ENCODE results near the gene PNLIPRP3. TPM values are rescaled to one million over a fixed set of nuclear protein-coding genes. Genes with fewer than 3 reads are reported as not detected.
A peak's percentile ranks its signal among the peaks of the same experiment; 100 is the strongest.
"Not testable (repeated sequence)": the region's sequence is repeated elsewhere in the genome, so short reads cannot be mapped to it uniquely, and the experiment has no call there.

PNLIPRP3 gene
- total RNA-seq, 1 experiment from 2014 or later = not detected

GRCh38 chr10:116385994-116386809 is 41.4 kb upstream of the PNLIPRP3 start:
- Mint-ChIP-seq H3K27me3 (ENCODE audit: low read depth) (no peaks in the 10 kb centered on the region), H3K9me3 (no peaks in the 10 kb centered on the region), H3K4me1 (peaks cover 24% of the 10 kb centered on the region), H3K36me3 (no peaks in the 10 kb centered on the region), H3K27ac (no peak overlapping the region), H3K4me3 (no peak overlapping the region)
- ChIA-PET CTCF (interaction anchor here (0.9 to 1.4 kb wide), 6 partner anchors 24 to 305 kb away, joined by 3 to 6 read pairs (median 4); partner anchors contain the start of gene GFRA1), POLR2A (no interaction called here)
- DNase-seq (ENCODE audit: low spot score) = no peak
- peak; percentile 50; the same call in 1 of the 2 replicates for ATAC-seq
- no peak for TF ChIP-seq HMGA2 (CRISPR knock-in tag; IDR thresholded peaks at IDR 0.05)
- TF ChIP-seq CREB1 (CRISPR knock-in tag; IDR thresholded peaks at IDR 0.05) = no peak
- TF ChIP-seq ZNF138 (CRISPR knock-in tag; conservative IDR thresholded peaks at IDR 0.05) = no peak
- TF ChIP-seq CTCF (IDR thresholded peaks at IDR 0.05) = peak; percentile 57
- TF ChIP-seq SP1 (CRISPR knock-in tag; conservative IDR thresholded peaks at IDR 0.05) = no peak
- no peak for TF ChIP-seq EMX1 (CRISPR knock-in tag; IDR thresholded peaks at IDR 0.05)

DNA sequence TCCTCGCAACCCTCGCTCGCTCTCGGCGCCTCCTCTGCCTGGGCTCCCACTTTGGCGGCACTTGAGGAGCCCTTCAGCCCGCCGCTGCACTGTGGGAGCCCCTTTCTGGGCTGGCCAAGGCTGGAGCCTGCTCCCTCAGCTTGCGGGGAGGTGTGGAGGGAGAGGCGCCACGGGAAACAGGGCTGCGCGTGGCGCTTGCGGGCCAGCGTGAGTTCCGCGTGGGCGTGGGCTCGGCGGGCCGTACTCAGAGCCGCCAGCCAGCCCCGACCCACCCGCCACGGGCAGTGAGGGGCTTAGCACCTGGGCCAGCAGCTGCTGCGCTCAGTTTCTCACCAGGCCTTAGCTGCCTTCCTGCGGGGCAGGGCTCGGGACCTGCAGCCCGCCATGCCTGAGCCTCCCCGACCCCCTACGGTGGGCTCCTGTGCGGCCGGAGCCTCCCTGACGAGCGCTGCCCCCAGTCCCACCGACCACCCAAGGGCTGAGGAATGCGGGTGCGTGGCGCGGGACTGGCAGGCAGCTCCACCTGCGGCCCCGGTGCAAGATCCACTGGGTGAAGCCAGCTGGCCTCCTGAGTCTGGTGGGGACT is 34.3 kb upstream of the PNLIPRP3 start:
- H3K4me1 Mint-ChIP-seq = peaks cover 24% of the 10 kb centered on the region
- H3K27ac Mint-ChIP-seq; H3K4me3 Mint-ChIP-seq; CTCF ChIA-PET; POLR2A ChIA-PET; H3K27me3 Mint-ChIP-seq (ENCODE audit: low read depth); DNase-seq (ENCODE audit: low spot score); H3K36me3 Mint-ChIP-seq; ATAC-seq: not testable (repeated sequence)
- peaks cover 22% of the 10 kb centered on the region for H3K9me3 Mint-ChIP-seq

DNA sequence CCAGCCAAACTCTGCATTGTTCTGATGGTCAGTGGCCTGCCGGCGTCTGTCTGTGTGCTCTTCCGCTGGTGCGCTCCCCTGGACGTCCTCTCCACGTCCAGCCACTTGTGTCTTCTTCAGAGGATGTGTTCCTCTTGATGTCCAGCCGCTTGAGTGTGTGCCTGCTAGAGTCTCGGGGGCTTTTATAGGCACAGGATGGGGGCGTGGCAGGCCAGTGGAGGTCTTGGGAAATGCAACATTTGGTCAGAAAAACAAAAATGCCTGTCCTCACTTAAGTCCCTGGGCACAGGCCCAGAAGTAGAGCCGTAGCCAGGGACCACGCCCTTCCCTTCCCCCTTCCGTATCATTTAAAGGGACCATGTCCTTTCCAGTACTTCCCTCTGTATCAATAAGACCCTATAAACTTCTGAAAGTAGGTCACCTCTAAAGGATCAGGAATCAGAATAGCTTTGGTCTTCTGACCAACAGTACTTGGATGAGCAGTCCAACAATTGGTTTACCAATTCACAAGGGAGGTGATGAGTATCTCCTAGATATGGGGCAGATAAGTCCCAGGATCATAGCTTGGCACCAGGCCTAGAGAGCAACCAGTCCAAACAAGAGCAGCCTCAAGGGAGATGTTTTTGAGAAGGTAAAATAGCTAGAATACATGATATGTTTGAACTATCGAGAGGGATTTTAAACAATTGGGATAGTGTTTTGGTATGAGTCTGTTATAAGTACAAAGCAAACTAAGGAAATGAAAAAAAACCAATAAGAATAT is 32.2 kb upstream of the PNLIPRP3 start:
- Mint-ChIP-seq H3K4me3 (no peak overlapping the region), H3K27ac (no peak overlapping the region), H3K4me1 (peaks cover 15% of the 10 kb centered on the region), H3K9me3 (peaks cover 22% of the 10 kb centered on the region), H3K27me3 (ENCODE audit: low read depth) (peaks cover 4% of the 10 kb centered on the region; the same call in 1 of the 2 replicates), H3K36me3 (peaks cover 7% of the 10 kb centered on the region)
- ATAC-seq (no peak), DNase-seq (ENCODE audit: low spot score) (no peak)
- CTCF ChIA-PET = no interaction called here
- POLR2A ChIA-PET = no interaction called here
- TF ChIP-seq, protein P1, sequence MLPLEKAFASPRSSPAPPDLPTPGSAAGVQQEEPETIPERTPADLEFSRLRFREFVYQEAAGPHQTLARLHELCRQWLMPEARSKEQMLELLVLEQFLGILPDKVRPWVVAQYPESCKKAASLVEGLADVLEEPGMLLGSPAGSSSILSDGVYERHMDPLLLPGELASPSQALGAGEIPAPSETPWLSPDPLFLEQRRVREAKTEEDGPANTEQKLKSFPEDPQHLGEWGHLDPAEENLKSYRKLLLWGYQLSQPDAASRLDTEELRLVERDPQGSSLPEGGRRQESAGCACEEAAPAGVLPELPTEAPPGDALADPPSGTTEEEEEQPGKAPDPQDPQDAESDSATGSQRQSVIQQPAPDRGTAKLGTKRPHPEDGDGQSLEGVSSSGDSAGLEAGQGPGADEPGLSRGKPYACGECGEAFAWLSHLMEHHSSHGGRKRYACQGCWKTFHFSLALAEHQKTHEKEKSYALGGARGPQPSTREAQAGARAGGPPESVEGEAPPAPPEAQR (CRISPR knock-in tag; IDR thresholded peaks at IDR 0.05) = no peak
- TF ChIP-seq ZNF423 (CRISPR knock-in tag; IDR thresholded peaks at IDR 0.05) = no peak
- TF ChIP-seq E2F4 (CRISPR knock-in tag; IDR thresholded peaks at IDR 0.05; ENCODE audit: borderline replicate concordance, low read depth) = no peak
- TF ChIP-seq EMX1 (CRISPR knock-in tag; IDR thresholded peaks at IDR 0.05) = no peak
- TF ChIP-seq TEAD1 (CRISPR knock-in tag; IDR thresholded peaks at IDR 0.05) = no peak
- TF ChIP-seq ZNF512 (CRISPR knock-in tag; IDR thresholded peaks at IDR 0.05; ENCODE audit: borderline replicate concordance) = no peak
- no peak for TF ChIP-seq CTCF (IDR thresholded peaks at IDR 0.05)
- no peak for TF ChIP-seq RORB (CRISPR knock-in tag; IDR thresholded peaks at IDR 0.05)
- no peak for TF ChIP-seq MYBL2 (CRISPR knock-in tag; IDR thresholded peaks at IDR 0.05)
- no peak for TF ChIP-seq E2F5 (CRISPR knock-in tag; IDR thresholded peaks at IDR 0.05)
- no peak for TF ChIP-seq SOX15 (CRISPR knock-in tag; IDR thresholded peaks at IDR 0.05)
- TF ChIP-seq FOXJ3 (CRISPR knock-in tag; IDR thresholded peaks at IDR 0.05; ENCODE audit: borderline replicate concordance) = no peak

All from WTC11 (cell line).